Neuron (in vitro differentiated cells): ENCODE results near the gene MAN1A2.
"Not testable (repeated sequence)": the region's sequence is repeated elsewhere in the genome, so short reads cannot be mapped to it uniquely, and the experiment has no call there.

ENCODE experiments used
- H2AFZ ChIP-seq: one replicate; pipeline ENCODE4 v1.6.1; 2013; ENCODE audit warnings: low read depth, mild to moderate bottlenecking, inconsistent platforms, low read length, moderate library complexity
- H3K27me3 ChIP-seq: one replicate; pipeline ENCODE4 v1.6.1; 2013; ENCODE audit warnings: low read length; ENCODE audit not compliant: insufficient read depth
- H3K36me3 ChIP-seq: one replicate; pipeline ENCODE4 v1.6.1; 2013; ENCODE audit warnings: low read length; ENCODE audit not compliant: insufficient read depth
- H3K4me1 ChIP-seq: one replicate; pipeline ENCODE4 v1.6.1; 2013; ENCODE audit warnings: low read length; ENCODE audit not compliant: insufficient read depth
- H3K4me3 ChIP-seq: 2 replicates; pipeline ENCODE4 v1.5.1; 2013; ENCODE audit warnings: mild to moderate bottlenecking, low read length, moderate library complexity
- H3K9me3 ChIP-seq: one replicate; pipeline ENCODE4 v1.6.1; 2013; ENCODE audit warnings: low read length

The MAN1A2 gene

GRCh38 chr1:117367046-117368025 is at the start of gene MAN1A2:
Gene MAN1A2 (plus strand): TSS chr1:117367449. CDS start chr1:117368184, 735 bp downstream.
- Histone ChIP-seq H3K4me1 (peaks cover 43% of the 10 kb centered on the region), H3K4me3 (peak within 1 kb of the TSS; percentile 76), H2AFZ (peak within 1 kb of the TSS; percentile 77), H3K27me3 (no peaks in the 10 kb centered on the region), H3K9me3 (no peaks in the 10 kb centered on the region), H3K36me3 (no peaks in the 10 kb centered on the region)

- Histone ChIP-seq H3K36me3 (no peaks in the 10 kb centered on the region), H3K9me3 (no peaks in the 10 kb centered on the region), H2AFZ (no peak overlapping the region), H3K4me3 (no peak overlapping the region), H3K27me3 (peaks cover 4% of the 10 kb centered on the region), H3K4me1 (no peaks in the 10 kb centered on the region)
Observed at GRCh38 chr1:117318011-117318410, 49.2 kb upstream of the MAN1A2 start.

- no peak overlapping the region for H2AFZ ChIP-seq
- no peaks in the 10 kb centered on the region for H3K9me3 ChIP-seq
- H3K36me3 ChIP-seq, result no peaks in the 10 kb centered on the region
- no peak overlapping the region for H3K4me3 ChIP-seq
- H3K4me1 ChIP-seq, result no peaks in the 10 kb centered on the region
- H3K27me3 ChIP-seq, result peaks cover 4% of the 10 kb centered on the region
Observed at GRCh38 chr1:117318426-117318825, 48.8 kb upstream of the MAN1A2 start.

- Histone ChIP-seq H3K27me3 (peaks cover 4% of the 10 kb centered on the region), H3K4me1 (no peaks in the 10 kb centered on the region), H3K36me3 (no peaks in the 10 kb centered on the region), H2AFZ (no peak overlapping the region), H3K4me3 (no peak overlapping the region), H3K9me3 (no peaks in the 10 kb centered on the region)
Observed at GRCh38 chr1:117320515-117320914, 46.7 kb upstream of the MAN1A2 start.

- Histone ChIP-seq H3K27me3 (peaks cover 4% of the 10 kb centered on the region), H3K4me1 (no peaks in the 10 kb centered on the region), H3K36me3 (no peaks in the 10 kb centered on the region), H3K4me3 (no peak overlapping the region), H2AFZ (no peak overlapping the region), H3K9me3 (no peaks in the 10 kb centered on the region)
Observed at GRCh38 chr1:117321680-117322609, 45.3 kb upstream of the MAN1A2 start.

GRCh38 chr1:117324357-117324756 is 42.9 kb upstream of the MAN1A2 start:
- Histone ChIP-seq H3K36me3 (no peaks in the 10 kb centered on the region), H3K4me3 (no peak overlapping the region), H2AFZ (no peak overlapping the region), H3K27me3 (peaks cover 4% of the 10 kb centered on the region), H3K9me3 (no peaks in the 10 kb centered on the region), H3K4me1 (no peaks in the 10 kb centered on the region)

- not testable (repeated sequence) for H3K36me3 ChIP-seq, H3K4me1 ChIP-seq, H3K27me3 ChIP-seq, H2AFZ ChIP-seq, H3K9me3 ChIP-seq, H3K4me3 ChIP-seq
Observed at GRCh38 chr1:117326035-117326434, 41.2 kb upstream of the MAN1A2 start.

GRCh38 chr1:117327011-117327410 is 40.2 kb upstream of the MAN1A2 start:
- H3K4me1 ChIP-seq, result no peaks in the 10 kb centered on the region
- no peak overlapping the region for H2AFZ ChIP-seq
- H3K4me3 ChIP-seq, result no peak overlapping the region
- H3K9me3 ChIP-seq, result no peaks in the 10 kb centered on the region
- no peaks in the 10 kb centered on the region for H3K36me3 ChIP-seq
- peaks cover 2% of the 10 kb centered on the region for H3K27me3 ChIP-seq

- H3K4me3 ChIP-seq, result no peak overlapping the region
- no peak overlapping the region for H2AFZ ChIP-seq
- no peaks in the 10 kb centered on the region for H3K4me1 ChIP-seq
- H3K36me3 ChIP-seq, result no peaks in the 10 kb centered on the region
- no peaks in the 10 kb centered on the region for H3K9me3 ChIP-seq
- peaks cover 5% of the 10 kb centered on the region for H3K27me3 ChIP-seq
Observed at GRCh38 chr1:117335376-117336086, 31.7 kb upstream of the MAN1A2 start.

GRCh38 chr1:117336088-117336817 is 31.0 kb upstream of the MAN1A2 start:
- H3K36me3 ChIP-seq, result no peaks in the 10 kb centered on the region
- peaks cover 5% of the 10 kb centered on the region for H3K27me3 ChIP-seq
- no peak overlapping the region for H3K4me3 ChIP-seq
- H3K9me3 ChIP-seq, result no peaks in the 10 kb centered on the region
- H2AFZ ChIP-seq, result no peak overlapping the region
- H3K4me1 ChIP-seq, result no peaks in the 10 kb centered on the region

- peak overlapping the region; percentile 3 for H2AFZ ChIP-seq
- no peaks in the 10 kb centered on the region for H3K9me3 ChIP-seq
- no peaks in the 10 kb centered on the region for H3K27me3 ChIP-seq
- H3K4me1 ChIP-seq, result no peaks in the 10 kb centered on the region
- H3K36me3 ChIP-seq, result no peaks in the 10 kb centered on the region
- H3K4me3 ChIP-seq, result no peak overlapping the region
Observed at GRCh38 chr1:117339866-117340700, 27.2 kb upstream of the MAN1A2 start.
